Activated CD4-positive, CD25-positive, alpha-beta regulatory T cell treated with anti-CD3 and anti-CD28 coated beads, Interleukin-2, amount 50 U/mL, for 72 hours (primary cell): ENCODE measurements around the gene NECTIN1.

Source experiments
- DNase-seq: peaks from one replicate; pipeline ENCODE4 v3.0.0; 2021

Gene NECTIN1

DNA sequence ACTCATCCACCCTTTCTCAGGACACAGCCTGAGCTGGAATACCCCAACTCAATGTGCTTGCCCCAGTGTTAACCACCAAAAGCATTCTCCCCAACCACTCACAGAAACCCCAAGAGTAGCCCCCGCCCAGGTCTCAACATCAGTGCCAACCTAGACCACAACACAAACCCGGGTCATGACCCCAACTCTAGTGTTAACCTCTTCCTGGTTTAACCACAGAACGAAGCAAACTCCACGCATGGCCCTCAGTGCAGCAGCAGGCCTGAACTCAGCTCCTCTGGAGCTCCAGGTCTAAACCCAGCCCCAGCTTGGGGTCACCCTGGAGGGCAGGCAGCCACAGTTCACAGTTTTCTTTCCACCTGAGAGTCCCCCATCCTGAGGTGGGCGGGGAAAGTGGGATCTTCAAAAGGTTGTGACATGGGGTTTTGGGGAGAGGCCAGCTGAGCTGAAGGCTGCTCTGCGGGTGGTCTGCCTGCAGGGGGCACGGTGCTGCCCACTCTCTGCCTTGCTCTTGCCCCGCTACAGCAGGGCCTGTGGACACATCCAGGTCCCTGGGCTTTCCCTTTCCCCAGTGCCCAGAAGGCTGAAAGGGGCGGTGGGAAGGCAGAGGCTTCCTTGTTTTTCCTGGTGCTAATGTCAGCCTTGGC is 37.9 kb downstream of the NECTIN1 start:
- no peak for DNase-seq

GRCh38 chr11:119689302-119689701 is 39.7 kb downstream of the NECTIN1 start:
- no peak for DNase-seq

DNA sequence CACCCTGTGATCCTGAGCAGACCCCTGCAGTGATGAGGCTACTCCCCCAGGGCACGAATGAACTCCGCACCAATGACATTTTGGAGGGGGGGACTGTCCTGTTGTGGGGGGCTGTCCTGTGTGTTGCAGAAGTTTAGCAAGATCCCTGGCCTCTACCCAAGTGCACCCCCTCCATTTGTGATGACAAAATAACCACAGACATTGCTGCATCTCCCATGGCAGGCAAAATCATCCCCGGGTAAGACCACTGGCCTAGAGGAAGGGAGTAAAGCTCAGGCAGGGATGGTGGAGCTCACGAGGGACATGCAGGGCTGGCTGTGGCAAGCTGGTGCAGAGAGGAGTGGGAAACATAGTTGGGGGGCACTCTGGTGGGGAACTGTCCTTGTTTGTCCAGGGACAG is 40.6 kb downstream of the NECTIN1 start:
- DNase-seq, result no peak

- no peak for DNase-seq
Measured at GRCh38 chr11:119687373-119688046, 41.5 kb downstream of the NECTIN1 start.

DNA sequence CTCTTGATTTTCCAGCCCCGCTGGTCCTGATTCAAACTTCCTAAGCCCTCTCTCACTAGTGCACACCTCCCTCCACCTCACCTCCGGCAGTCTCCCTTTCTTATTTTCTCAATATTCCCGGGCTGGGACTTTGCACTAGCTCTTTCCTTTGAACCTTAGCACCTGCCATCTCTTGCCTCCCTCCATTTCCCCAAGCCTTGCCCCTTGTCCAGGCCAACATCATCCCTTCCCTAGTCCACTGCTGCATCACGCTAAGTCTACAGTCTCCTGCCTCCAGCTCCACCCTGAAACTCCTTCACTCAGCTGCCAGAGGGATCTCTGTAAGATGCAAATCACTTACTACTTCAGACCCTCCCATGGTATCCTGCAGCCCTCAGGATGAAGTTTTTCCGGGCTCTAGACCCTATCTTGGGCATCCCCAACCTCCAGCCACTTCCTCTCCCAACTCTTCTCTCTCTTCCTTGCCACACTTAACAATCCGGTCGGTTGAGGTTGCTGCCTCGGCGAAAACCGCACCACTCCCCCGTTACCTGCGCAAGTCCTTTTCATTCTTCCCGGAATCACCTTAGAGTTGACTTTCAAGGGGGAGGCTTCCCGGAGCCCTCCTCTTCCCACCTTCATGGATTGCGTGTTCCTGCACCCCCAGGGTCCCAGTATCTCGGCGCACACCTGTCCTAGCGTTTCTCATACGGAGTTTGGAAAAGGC is 42.7 kb downstream of the NECTIN1 start:
- no peak for DNase-seq

DNA sequence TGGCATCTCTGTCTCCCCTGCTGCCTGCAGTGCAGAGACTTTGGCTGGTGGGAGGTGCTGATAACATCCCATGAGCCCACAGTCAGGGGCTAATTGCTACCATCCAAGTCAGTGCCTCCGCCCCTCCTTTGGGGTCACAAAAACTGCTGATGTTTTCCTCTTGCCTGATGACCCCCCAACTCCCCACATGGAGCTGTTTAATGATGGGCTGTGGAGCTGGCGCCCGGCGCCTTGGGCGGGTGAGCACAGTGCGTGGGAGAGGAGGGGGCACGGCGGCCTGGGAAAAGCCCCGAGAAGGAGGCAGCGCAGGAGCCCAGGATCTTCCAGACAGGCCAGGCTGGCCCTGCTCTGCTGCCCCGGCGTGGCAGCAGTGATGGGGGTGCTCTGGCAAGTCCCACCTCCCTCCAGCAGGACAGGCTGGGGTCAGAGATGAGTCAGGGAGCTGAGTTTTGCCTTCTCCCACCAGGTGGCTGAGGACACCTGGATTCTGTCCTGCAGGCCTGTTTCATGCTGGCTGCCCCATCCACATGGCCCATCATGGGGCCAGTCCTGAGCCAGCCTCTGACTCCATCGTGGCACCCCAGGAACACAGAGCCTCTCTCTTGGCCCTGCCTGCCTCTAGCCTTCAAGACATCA is 43.8 kb downstream of the NECTIN1 start:
- DNase-seq, result no peak

DNA sequence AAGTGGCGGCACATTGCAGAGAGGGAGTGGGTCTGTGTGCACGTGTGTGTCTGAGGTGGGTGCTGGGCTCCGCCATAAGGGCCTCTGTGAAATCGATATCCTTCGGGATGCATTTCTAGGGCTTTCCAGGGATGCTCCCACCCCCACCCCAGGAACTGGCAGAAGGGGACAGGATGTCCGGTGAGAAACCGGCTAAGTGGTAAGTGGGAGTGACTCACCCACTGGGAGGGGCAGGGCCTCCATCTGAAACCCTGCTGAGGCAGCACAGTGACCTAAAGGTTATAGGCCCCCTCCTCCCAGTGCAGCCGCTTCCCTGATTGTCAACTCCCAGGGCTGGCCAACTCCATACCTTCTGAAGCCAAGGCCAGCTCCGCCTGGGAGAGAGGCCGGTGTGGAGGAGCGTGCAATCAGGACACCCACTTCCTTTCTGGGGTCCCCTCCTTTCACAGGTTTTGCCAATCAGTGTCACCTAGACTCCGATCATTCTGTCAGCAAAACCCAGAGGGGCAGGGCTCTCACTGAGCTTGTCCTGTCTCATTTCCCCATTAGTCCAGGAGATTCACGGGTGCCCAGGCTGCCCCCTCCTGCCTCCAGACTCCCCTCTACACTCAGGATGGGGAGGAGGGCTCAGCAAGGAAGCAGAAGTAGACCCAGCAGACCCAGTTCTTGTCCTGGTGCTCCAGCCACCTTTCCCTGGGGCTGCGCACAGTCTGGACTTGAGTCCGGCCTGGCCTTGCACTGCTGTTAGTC is 44.5 kb downstream of the NECTIN1 start:
- no peak for DNase-seq

- DNase-seq, result no peak
Measured at GRCh38 chr11:119683783-119684182, 45.2 kb downstream of the NECTIN1 start.

GRCh38 chr11:119681361-119681910 is 47.6 kb downstream of the NECTIN1 start:
- no peak for DNase-seq

GRCh38 chr11:119680541-119681360 is 48.2 kb downstream of the NECTIN1 start:
- DNase-seq, result no peak

DNA sequence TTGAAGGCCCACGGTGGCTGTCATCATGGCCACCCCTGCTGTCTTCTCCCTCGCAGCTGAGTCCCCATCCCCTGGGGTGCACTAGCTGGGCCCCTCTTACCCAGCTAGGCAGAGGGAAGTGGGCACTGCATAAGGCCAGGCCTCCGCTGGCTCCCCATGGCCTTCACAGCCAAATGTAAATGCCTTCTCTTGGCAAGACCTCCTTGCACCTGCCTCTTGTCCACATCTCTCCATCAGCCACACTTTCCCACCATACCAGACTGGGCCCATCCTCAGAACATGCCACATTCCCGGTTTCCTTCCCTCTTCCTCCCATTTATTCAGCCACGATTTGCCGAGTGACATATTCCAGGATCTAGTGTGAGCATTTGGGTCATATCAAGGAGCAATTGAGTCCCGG is 49.7 kb downstream of the NECTIN1 start:
- DNase-seq, result no peak

GRCh38 chr11:119678351-119678750 is 50.6 kb downstream of the NECTIN1 start:
- DNase-seq, result no peak

- no peak for DNase-seq
Measured at GRCh38 chr11:119677840-119678239, 51.2 kb downstream of the NECTIN1 start.

GRCh38 chr11:119676461-119677020 is 52.5 kb downstream of the NECTIN1 start:
- DNase-seq, result no peak

GRCh38 chr11:119673759-119674336 is 55.2 kb downstream of the NECTIN1 start:
- DNase-seq, result no peak

GRCh38 chr11:119673052-119673758 is 55.8 kb downstream of the NECTIN1 start:
- DNase-seq, result no peak

GRCh38 chr11:119672597-119672996 is 56.4 kb downstream of the NECTIN1 start:
- no peak for DNase-seq

DNA sequence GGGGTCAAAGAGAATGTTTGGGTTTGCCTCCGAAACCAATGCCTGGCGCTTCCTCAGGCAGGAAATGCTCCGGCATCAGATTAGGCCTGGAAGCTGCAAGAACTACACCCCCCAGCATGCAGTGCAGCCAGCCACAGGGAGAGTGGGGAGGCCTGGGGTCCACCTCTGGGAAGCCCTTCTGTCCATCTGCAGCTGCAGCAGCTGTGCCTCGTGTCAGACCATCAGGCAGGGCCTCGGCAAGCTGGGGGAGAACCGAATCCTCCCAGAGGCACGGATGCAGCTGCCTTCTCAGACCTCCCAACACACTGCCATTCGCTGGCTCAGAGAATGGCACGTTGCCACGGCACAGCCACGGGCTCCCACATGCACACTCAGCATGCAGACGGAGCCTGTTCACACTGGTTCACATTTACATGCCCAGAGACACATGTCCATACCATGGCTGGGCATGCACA is 57.4 kb downstream of the NECTIN1 start:
- no peak for DNase-seq

- no peak for DNase-seq
Measured at GRCh38 chr11:119671051-119671450, 57.9 kb downstream of the NECTIN1 start.

GRCh38 chr11:119669487-119669886 is 59.5 kb downstream of the NECTIN1 start:
- DNase-seq, result no peak
